ENCODE data around the gene SLC30A2.

- no peak for TF ChIP-seq POLR2AphosphoS5 (IDR thresholded peaks at IDR 0.05; ENCODE audit: low read depth, low read length)
- no peak for TF ChIP-seq REST (IDR thresholded peaks at IDR 0.05; ENCODE audit: insufficient read depth in 1 of 2, low read depth in 2 of 2, low read length in 2 of 2)
- no peak for TF ChIP-seq TAF1 (IDR thresholded peaks at IDR 0.05; ENCODE audit: borderline replicate concordance, insufficient read depth, low read length)
- no peak for TF ChIP-seq SIN3A (IDR thresholded peaks at IDR 0.05; ENCODE audit: borderline replicate concordance, insufficient read depth, low read length)
Measured at GRCh38 chr1:26078286-26079177, 32.6 kb upstream of the SLC30A2 start.

All from PFSK-1 (cell line).